ENCODE measurements around the gene GZF1.

Gene GZF1

GRCh38 chr20:23410916-23411695 is 49.1 kb downstream of the GZF1 start:
- no peak for DNase-seq (ENCODE audit: low read depth)
- H3K4me3 ChIP-seq (ENCODE audit: low read depth, low read length) = no peak overlapping the region
- no peak for TF ChIP-seq CTCF (conservative IDR thresholded peaks at IDR 0.05; ENCODE audit: low read depth, low read length)

GRCh38 chr20:23412026-23412425 is 50.0 kb downstream of the GZF1 start:
- peak; percentile 56 for DNase-seq (ENCODE audit: low read depth)

GRCh38 chr20:23413862-23414422 is 52.0 kb downstream of the GZF1 start:
- no peak overlapping the region for H3K4me3 ChIP-seq (ENCODE audit: low read depth, low read length)
- TF ChIP-seq CTCF (conservative IDR thresholded peaks at IDR 0.05; ENCODE audit: low read depth, low read length) = no peak
- no peak for DNase-seq (ENCODE audit: low read depth)

More at GRCh38 chr20:23412026-23412425, 50.0 kb downstream of the GZF1 start:
- H3K4me3 ChIP-seq (ENCODE audit: low read depth, low read length) = no peak overlapping the region
- no peak for TF ChIP-seq CTCF (conservative IDR thresholded peaks at IDR 0.05; ENCODE audit: low read depth, low read length)

- no peak for DNase-seq (ENCODE audit: low read depth)
- no peak overlapping the region for H3K4me3 ChIP-seq (ENCODE audit: low read depth, low read length)
- TF ChIP-seq CTCF (conservative IDR thresholded peaks at IDR 0.05; ENCODE audit: low read depth, low read length) = no peak
Observed at GRCh38 chr20:23414526-23415188, 52.7 kb downstream of the GZF1 start.

- DNase-seq (ENCODE audit: low read depth) = no peak
- no peak overlapping the region for H3K4me3 ChIP-seq (ENCODE audit: low read depth, low read length)
- TF ChIP-seq CTCF (conservative IDR thresholded peaks at IDR 0.05; ENCODE audit: low read depth, low read length) = no peak
Observed at GRCh38 chr20:23415555-23415954, 53.6 kb downstream of the GZF1 start.

GRCh38 chr20:23415959-23416583 is 54.1 kb downstream of the GZF1 start:
- no peak for TF ChIP-seq CTCF (conservative IDR thresholded peaks at IDR 0.05; ENCODE audit: low read depth, low read length)
- H3K4me3 ChIP-seq (ENCODE audit: low read depth, low read length) = no peak overlapping the region
- peak; percentile 59 for DNase-seq (ENCODE audit: low read depth)

All from choroid plexus epithelial cell (primary cell).